ENCODE measurements around the gene INSL3.
A peak's percentile ranks its signal among the peaks of the same experiment; 100 is the strongest.

INSL3 gene

GRCh38 chr19:17841810-17842662, 20.7 kb upstream of the INSL3 start:
- Histone ChIP-seq H2AK5ac (ENCODE audit: low read depth, low read length) (peak overlapping the region; percentile 99), H3K4me3 (ENCODE audit: low read length in 2 of 2) (peak overlapping the region; percentile 39 to 78), H2BK120ac (ENCODE audit: low read depth, low read length) (peak overlapping the region; percentile 88), H3K4ac (ENCODE audit: low read length) (no peak overlapping the region), H2AFZ (ENCODE audit: low read length) (peak overlapping the region; percentile 97), H3K18ac (ENCODE audit: low read length) (peak overlapping the region; percentile 99), H3K4me1 (ENCODE audit: control insufficient read depth in 2 of 2, insufficient read depth in 1 of 2, low read depth in 1 of 2, low read length in 2 of 2) (peaks cover 5 to 9% of the 10 kb centered on the region in 2 donors), H2BK15ac (ENCODE audit: low read length) (peak overlapping the region; percentile 7), H2BK12ac (ENCODE audit: low read length) (peak overlapping the region; percentile 93), H3K9ac (ENCODE audit: low read depth, low read length, poor library complexity) (peak overlapping the region; percentile 89), H3K27me3 (ENCODE audit: control insufficient read depth in 3 of 3, insufficient read depth in 3 of 3, low read depth in 1 of 3, low read length in 3 of 3) (peaks cover 0 to 33% (median 2%) of the 10 kb centered on the region in 3 experiments), H3K36me3 (replicated peaks in 1 of 2; ENCODE audit: control insufficient read depth in 2 of 2, insufficient read depth in 2 of 2, low read length in 2 of 2) (no peaks in the 10 kb centered on the region), H3K79me1 (ENCODE audit: low read depth, low read length) (no peaks in the 10 kb centered on the region), H3K4me2 (ENCODE audit: insufficient read depth, low read length, poor library complexity, severe bottlenecking) (peak overlapping the region; percentile 87), H3K23ac (ENCODE audit: low read depth, low read length, poor library complexity) (peak overlapping the region; percentile 95), H2BK5ac (ENCODE audit: low read length) (no peak overlapping the region), H3K9me3 (replicated peaks in 1 of 2; ENCODE audit: control insufficient read depth in 2 of 2, insufficient read depth in 1 of 2, low read depth in 1 of 2, low read length in 2 of 2) (no peaks in the 10 kb centered on the region), H3K27ac (replicated peaks; ENCODE audit: low read length) (no peak overlapping the region), H4K8ac (ENCODE audit: low read depth, low read length) (no peak overlapping the region), H4K91ac (ENCODE audit: low read depth, low read length, poor library complexity) (no peak overlapping the region), H3K14ac (ENCODE audit: low read length) (peak overlapping the region; percentile 90)
- peak; percentile 99 for DNase-seq (ENCODE audit: low spot score)
- WGBS, 2 donors (ENCODE audit: extremely low coverage in 2 of 2, insufficient read length in 2 of 2, insufficient replicate concordance in 1 of 2): 100% methylated on average over 3 of the region's 56 CpGs; no CpG with 5 or more reads in 1 of the 2 donors

GRCh38 chr19:17841371-17841809, 20.1 kb upstream of the INSL3 start:
- H3K4me2 ChIP-seq (ENCODE audit: insufficient read depth, low read length, poor library complexity, severe bottlenecking): peak overlapping the region; percentile 87
- no peak overlapping the region for H4K8ac ChIP-seq (ENCODE audit: low read depth, low read length)
- H2BK120ac ChIP-seq (ENCODE audit: low read depth, low read length): no peak overlapping the region
- H3K18ac ChIP-seq (ENCODE audit: low read length): peak overlapping the region; percentile 97
- no peak for DNase-seq (ENCODE audit: low spot score)
- H3K4me3 ChIP-seq (ENCODE audit: low read length in 2 of 2): peak overlapping the region; percentile 30 to 78
- no peak overlapping the region for H3K27ac ChIP-seq (replicated peaks; ENCODE audit: low read length)
- peak overlapping the region; percentile 16 for H2BK12ac ChIP-seq (ENCODE audit: low read length)
- H2AFZ ChIP-seq (ENCODE audit: low read length): peak overlapping the region; percentile 93
- no peaks in the 10 kb centered on the region for H3K36me3 ChIP-seq (replicated peaks in 1 of 2; ENCODE audit: control insufficient read depth in 2 of 2, insufficient read depth in 2 of 2, low read length in 2 of 2)
- H3K14ac ChIP-seq (ENCODE audit: low read length): peak overlapping the region; percentile 4
- peak overlapping the region; percentile 100 for H2BK15ac ChIP-seq (ENCODE audit: low read length)
- peak overlapping the region; percentile 34 for H3K23ac ChIP-seq (ENCODE audit: low read depth, low read length, poor library complexity)
- peaks cover 0 to 33% (median 2%) of the 10 kb centered on the region in 3 experiments for H3K27me3 ChIP-seq (ENCODE audit: control insufficient read depth in 3 of 3, insufficient read depth in 3 of 3, low read depth in 1 of 3, low read length in 3 of 3)
- H3K79me1 ChIP-seq (ENCODE audit: low read depth, low read length): no peaks in the 10 kb centered on the region
- no peak overlapping the region for H3K4ac ChIP-seq (ENCODE audit: low read length)
- peaks cover 5 to 9% of the 10 kb centered on the region in 2 donors for H3K4me1 ChIP-seq (ENCODE audit: control insufficient read depth in 2 of 2, insufficient read depth in 1 of 2, low read depth in 1 of 2, low read length in 2 of 2)
- peak overlapping the region; percentile 86 for H2AK5ac ChIP-seq (ENCODE audit: low read depth, low read length)
- no peak overlapping the region for H2BK5ac ChIP-seq (ENCODE audit: low read length)
- H4K91ac ChIP-seq (ENCODE audit: low read depth, low read length, poor library complexity): no peak overlapping the region
- peak overlapping the region; percentile 92 for H3K9ac ChIP-seq (ENCODE audit: low read depth, low read length, poor library complexity)
- no CpG with 5 or more reads among the region's 30 CpGs for WGBS, 2 donors (ENCODE audit: extremely low coverage in 2 of 2, insufficient read length in 2 of 2, insufficient replicate concordance in 1 of 2)
- H3K9me3 ChIP-seq (replicated peaks in 1 of 2; ENCODE audit: control insufficient read depth in 2 of 2, insufficient read depth in 1 of 2, low read depth in 1 of 2, low read length in 2 of 2): no peaks in the 10 kb centered on the region

GRCh38 chr19:17840019-17840418, 18.7 kb upstream of the INSL3 start:
- Histone ChIP-seq H3K36me3 (replicated peaks in 1 of 2; ENCODE audit: control insufficient read depth in 2 of 2, insufficient read depth in 2 of 2, low read length in 2 of 2) (no peaks in the 10 kb centered on the region), H3K4ac (ENCODE audit: low read length) (no peak overlapping the region), H2AK5ac (ENCODE audit: low read depth, low read length) (no peak overlapping the region), H3K27ac (replicated peaks; ENCODE audit: low read length) (no peak overlapping the region), H2AFZ (ENCODE audit: low read length) (no peak overlapping the region), H3K27me3 (ENCODE audit: control insufficient read depth in 3 of 3, insufficient read depth in 3 of 3, low read depth in 1 of 3, low read length in 3 of 3) (peaks cover 0 to 33% (median 7%) of the 10 kb centered on the region in 3 experiments), H3K79me1 (ENCODE audit: low read depth, low read length) (no peaks in the 10 kb centered on the region), H4K91ac (ENCODE audit: low read depth, low read length, poor library complexity) (no peak overlapping the region), H3K4me1 (ENCODE audit: control insufficient read depth in 2 of 2, insufficient read depth in 1 of 2, low read depth in 1 of 2, low read length in 2 of 2) (peaks cover 7 to 14% of the 10 kb centered on the region in 2 donors), H2BK120ac (ENCODE audit: low read depth, low read length) (no peak overlapping the region), H2BK5ac (ENCODE audit: low read length) (no peak overlapping the region), H3K23ac (ENCODE audit: low read depth, low read length, poor library complexity) (no peak overlapping the region), H3K9me3 (replicated peaks in 1 of 2; ENCODE audit: control insufficient read depth in 2 of 2, insufficient read depth in 1 of 2, low read depth in 1 of 2, low read length in 2 of 2) (no peaks in the 10 kb centered on the region), H3K18ac (ENCODE audit: low read length) (no peak overlapping the region), H2BK15ac (ENCODE audit: low read length) (peak overlapping the region; percentile 54), H4K8ac (ENCODE audit: low read depth, low read length) (no peak overlapping the region), H3K4me2 (ENCODE audit: insufficient read depth, low read length, poor library complexity, severe bottlenecking) (no peak overlapping the region), H3K4me3 (ENCODE audit: low read length in 2 of 2) (no peak overlapping the region), H3K9ac (ENCODE audit: low read depth, low read length, poor library complexity) (no peak overlapping the region), H3K14ac (ENCODE audit: low read length) (no peak overlapping the region), H2BK12ac (ENCODE audit: low read length) (no peak overlapping the region)
- no CpG with 5 or more reads among the region's 6 CpGs for WGBS, 2 donors (ENCODE audit: extremely low coverage in 2 of 2, insufficient read length in 2 of 2, insufficient replicate concordance in 1 of 2)
- DNase-seq (ENCODE audit: low spot score): no peak

- H3K27me3 ChIP-seq (ENCODE audit: control insufficient read depth in 3 of 3, insufficient read depth in 3 of 3, low read depth in 1 of 3, low read length in 3 of 3): peaks cover 0 to 22% (median 5%) of the 10 kb centered on the region in 3 experiments
- H3K23ac ChIP-seq (ENCODE audit: low read depth, low read length, poor library complexity): no peak overlapping the region
- H3K4ac ChIP-seq (ENCODE audit: low read length): no peak overlapping the region
- no peak overlapping the region for H4K8ac ChIP-seq (ENCODE audit: low read depth, low read length)
- H2AK5ac ChIP-seq (ENCODE audit: low read depth, low read length): no peak overlapping the region
- no peak overlapping the region for H3K14ac ChIP-seq (ENCODE audit: low read length)
- H3K9me3 ChIP-seq (replicated peaks in 1 of 2; ENCODE audit: control insufficient read depth in 2 of 2, insufficient read depth in 1 of 2, low read depth in 1 of 2, low read length in 2 of 2): no peaks in the 10 kb centered on the region
- no peak overlapping the region for H3K4me2 ChIP-seq (ENCODE audit: insufficient read depth, low read length, poor library complexity, severe bottlenecking)
- DNase-seq (ENCODE audit: low spot score): no peak
- H3K4me1 ChIP-seq (ENCODE audit: control insufficient read depth in 2 of 2, insufficient read depth in 1 of 2, low read depth in 1 of 2, low read length in 2 of 2): peaks cover 11 to 19% of the 10 kb centered on the region in 2 donors
- no peak overlapping the region for H2BK15ac ChIP-seq (ENCODE audit: low read length)
- H3K4me3 ChIP-seq (ENCODE audit: low read length in 2 of 2): no peak overlapping the region
- no peak overlapping the region for H2AFZ ChIP-seq (ENCODE audit: low read length)
- H2BK12ac ChIP-seq (ENCODE audit: low read length): no peak overlapping the region
- no peaks in the 10 kb centered on the region for H3K79me1 ChIP-seq (ENCODE audit: low read depth, low read length)
- H4K91ac ChIP-seq (ENCODE audit: low read depth, low read length, poor library complexity): no peak overlapping the region
- no peaks in the 10 kb centered on the region for H3K36me3 ChIP-seq (replicated peaks in 1 of 2; ENCODE audit: control insufficient read depth in 2 of 2, insufficient read depth in 2 of 2, low read length in 2 of 2)
- no peak overlapping the region for H2BK120ac ChIP-seq (ENCODE audit: low read depth, low read length)
- no peak overlapping the region for H3K9ac ChIP-seq (ENCODE audit: low read depth, low read length, poor library complexity)
- H3K27ac ChIP-seq (replicated peaks; ENCODE audit: low read length): no peak overlapping the region
- no peak overlapping the region for H2BK5ac ChIP-seq (ENCODE audit: low read length)
- no peak overlapping the region for H3K18ac ChIP-seq (ENCODE audit: low read length)
- WGBS, 2 donors (ENCODE audit: extremely low coverage in 2 of 2, insufficient read length in 2 of 2, insufficient replicate concordance in 1 of 2): no CpG with 5 or more reads among the region's 7 CpGs
Measured at GRCh38 chr19:17837972-17838371, 16.7 kb upstream of the INSL3 start.
